Measurements from ENCODE around the gene CEACAM19.

DNA sequence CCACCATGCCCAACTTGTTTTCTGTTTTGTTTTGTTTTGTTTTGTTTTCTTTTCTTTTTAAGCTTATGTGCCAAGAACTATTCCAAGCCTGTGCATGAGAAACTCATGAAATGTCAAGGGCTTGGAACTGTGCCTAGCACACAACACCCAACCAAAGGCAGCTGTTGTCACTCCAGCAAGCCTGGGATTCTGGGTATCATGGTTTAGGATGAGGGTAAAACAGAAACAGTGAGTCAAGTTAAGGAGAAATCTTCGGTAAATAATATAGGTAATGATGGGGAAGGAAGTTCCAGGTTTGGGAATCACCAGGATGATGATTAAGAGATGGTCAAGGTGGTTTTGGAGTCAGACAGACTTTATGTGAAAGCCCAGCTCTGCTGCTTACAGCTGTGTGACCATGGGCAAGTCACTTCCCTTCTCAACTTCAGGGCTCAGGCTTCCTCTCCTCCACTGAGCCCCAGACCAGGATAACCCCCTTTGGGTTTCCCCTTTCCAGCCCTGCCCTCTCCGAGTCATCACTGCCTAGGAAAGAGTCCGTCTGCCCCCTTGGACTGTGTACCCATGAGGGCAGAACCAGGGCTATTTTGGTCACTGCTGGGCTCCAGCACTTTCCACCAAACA, 22.5 kb upstream of the CEACAM19 start:
- TF ChIP-seq, protein P1, sequence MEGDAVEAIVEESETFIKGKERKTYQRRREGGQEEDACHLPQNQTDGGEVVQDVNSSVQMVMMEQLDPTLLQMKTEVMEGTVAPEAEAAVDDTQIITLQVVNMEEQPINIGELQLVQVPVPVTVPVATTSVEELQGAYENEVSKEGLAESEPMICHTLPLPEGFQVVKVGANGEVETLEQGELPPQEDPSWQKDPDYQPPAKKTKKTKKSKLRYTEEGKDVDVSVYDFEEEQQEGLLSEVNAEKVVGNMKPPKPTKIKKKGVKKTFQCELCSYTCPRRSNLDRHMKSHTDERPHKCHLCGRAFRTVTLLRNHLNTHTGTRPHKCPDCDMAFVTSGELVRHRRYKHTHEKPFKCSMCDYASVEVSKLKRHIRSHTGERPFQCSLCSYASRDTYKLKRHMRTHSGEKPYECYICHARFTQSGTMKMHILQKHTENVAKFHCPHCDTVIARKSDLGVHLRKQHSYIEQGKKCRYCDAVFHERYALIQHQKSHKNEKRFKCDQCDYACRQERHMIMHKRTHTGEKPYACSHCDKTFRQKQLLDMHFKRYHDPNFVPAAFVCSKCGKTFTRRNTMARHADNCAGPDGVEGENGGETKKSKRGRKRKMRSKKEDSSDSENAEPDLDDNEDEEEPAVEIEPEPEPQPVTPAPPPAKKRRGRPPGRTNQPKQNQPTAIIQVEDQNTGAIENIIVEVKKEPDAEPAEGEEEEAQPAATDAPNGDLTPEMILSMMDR (conservative IDR thresholded peaks at IDR 0.05; ENCODE audit: low read length) = no peak
- TF ChIP-seq EZH2phosphoT487 (IDR thresholded peaks at IDR 0.05; ENCODE audit: borderline replicate concordance) = no peak

Measured in Loucy (cell line).